Effector CD8-positive, alpha-beta T cell (primary cell): ENCODE results near the gene PGLYRP4.
"Not testable (repeated sequence)": the region's sequence is repeated elsewhere in the genome, so short reads cannot be mapped to it uniquely, and the experiment has no call there.

Source experiments
- DNase-seq: peaks from one replicate; lab custom pipeline; 2025; lab: John Stamatoyannopoulos, UW

Gene PGLYRP4

DNA sequence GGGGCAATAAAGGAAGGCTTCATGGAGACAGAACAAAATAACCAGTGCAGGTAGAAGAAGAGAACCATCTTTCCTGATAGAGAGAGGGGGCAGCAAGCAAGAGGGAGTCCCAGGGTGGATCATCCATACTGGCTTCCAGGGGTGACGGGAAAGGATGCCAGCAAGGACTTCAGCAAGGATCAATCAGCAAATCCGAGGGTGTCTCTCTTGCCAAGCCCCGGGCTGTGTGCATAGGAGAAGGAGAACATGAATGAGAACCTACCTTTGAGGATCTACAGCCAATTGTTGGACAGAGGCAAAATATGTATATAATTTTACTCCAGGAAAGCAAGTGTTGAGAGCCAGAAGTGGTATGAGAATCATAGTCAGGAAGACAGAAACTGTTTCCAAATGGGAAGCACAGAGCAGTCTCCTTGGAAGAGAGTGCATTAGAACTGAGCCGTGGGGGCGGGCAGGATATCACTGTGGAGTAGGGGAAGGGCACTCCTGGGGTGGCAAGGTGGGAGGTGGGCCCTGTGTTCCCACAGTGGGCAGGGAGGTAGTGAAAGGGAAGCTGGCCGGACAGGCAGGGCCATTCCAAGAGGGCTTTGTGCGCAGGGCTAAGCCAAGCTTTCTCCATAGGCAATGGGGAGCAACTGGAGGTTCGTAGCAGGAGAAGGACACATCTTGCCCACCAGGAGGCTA lies 7.9 kb upstream of the PGLYRP4 start:
- DNase-seq, result no peak

DNA sequence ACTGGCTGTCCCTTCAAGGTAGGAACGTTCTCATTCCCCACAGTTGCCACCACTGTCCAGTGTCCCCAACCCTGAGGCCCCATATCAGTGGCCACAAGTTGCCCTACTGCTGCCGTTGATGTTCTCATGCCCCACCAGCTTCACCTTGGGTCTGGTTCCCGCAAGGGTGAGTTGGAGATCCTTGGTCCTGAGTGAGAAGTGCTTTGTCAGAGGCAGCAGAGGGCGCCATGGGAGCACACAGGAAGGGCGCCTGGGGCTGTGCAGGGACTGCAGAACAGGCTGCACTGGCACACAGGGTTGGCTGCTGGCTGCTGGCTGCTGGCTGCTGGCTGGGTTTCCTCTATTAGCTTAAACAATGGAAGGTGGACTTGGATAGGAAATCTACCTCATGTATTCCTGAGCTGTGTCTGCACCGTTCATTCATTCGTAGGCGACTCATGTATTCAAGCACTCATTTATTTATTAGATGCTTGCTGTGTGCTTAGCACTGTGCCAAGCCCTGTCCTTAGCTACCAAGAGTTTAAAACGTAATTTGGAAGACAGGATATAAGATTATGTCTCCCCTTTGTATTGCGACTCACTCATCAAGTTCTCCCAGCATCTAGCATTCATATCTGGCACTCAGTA lies 6.9 kb upstream of the PGLYRP4 start:
- DNase-seq, result no peak

DNA sequence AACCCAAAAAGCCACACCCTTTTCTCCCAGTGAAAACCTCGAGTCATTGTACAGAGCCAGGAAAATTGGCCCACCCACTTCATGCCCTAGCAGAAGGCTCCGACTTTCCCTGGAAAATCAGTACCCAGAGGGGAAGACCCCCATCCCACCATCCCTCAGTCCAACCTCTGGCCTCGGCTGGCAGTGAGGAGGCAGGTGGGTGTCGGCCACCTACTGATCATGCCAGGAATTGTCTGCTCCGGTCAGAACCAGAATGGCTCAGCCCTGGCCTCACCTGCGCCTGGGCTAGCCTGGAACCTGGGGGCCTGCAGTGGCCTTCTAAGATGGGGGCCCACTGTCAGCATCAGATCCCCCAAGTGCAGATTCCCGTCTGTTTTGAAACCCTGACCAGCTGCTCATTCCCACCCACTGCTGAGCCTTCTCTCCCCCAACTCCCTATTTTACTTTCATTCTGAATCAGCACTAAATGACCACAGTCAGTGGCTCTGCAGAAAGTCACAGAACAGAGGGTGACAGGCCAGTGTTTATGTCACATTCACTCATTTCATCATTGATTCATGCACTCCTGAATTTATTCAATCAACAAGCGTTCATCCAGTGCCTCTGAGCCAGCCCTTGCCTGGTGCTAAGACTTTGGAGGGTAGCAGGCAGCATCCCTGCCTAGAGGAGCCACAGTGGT lies 6.0 kb upstream of the PGLYRP4 start:
- DNase-seq, result no peak

DNA sequence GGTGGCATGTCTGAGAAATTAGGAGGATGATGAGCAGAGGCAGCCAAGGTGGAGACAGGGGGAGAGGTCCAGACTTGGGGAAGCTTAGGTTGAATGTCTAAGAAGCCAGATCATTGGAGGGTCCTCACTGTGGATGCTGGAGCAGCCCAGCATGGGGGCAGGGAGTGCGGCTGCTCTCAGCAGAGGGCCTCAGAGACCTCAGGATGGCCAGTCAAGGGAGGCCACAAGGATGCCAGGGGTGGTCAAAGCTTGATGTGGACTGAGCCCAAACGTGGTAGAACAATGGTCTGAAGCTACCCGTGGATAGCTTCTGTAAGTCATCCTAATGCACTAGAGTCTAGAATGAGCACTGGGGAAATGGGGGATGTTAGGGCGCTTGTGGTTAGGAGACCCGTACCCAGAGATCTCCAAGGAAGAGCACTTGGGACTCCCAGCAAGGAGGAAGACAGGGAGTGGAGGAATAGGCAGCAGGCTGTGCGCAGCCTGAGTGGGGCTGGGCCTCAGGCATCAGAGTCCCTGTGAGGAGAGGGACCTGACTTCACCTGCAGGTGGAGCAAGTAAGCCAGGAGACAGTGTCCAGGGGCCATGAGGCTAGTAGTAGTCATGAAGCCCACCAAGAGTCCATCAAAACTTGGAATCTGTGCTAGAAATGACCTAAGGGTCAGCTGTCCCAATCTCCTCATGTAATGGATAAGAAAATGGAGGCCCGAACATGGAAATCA lies 4.7 kb upstream of the PGLYRP4 start:
- DNase-seq, result no peak

DNA sequence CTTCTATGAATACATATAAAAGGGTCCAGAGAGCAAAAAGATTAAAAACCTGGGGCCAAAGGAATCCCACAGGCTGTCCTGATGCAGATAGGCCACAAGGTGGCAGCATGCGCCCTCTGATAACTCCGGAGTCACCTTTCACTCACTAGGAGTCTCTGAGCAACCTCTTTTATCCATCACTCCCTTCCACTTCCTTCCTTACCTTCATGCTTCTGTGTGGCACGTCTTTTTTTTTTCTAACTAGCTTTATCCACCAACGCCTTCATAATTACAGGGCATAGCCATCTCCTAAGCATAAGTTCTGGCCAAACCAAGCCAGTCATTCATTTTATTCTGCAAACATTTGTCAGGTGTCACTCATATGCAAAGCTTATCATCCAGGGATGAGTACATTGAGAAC lies 3.9 kb upstream of the PGLYRP4 start:
- DNase-seq, result peak; percentile 48

DNA sequence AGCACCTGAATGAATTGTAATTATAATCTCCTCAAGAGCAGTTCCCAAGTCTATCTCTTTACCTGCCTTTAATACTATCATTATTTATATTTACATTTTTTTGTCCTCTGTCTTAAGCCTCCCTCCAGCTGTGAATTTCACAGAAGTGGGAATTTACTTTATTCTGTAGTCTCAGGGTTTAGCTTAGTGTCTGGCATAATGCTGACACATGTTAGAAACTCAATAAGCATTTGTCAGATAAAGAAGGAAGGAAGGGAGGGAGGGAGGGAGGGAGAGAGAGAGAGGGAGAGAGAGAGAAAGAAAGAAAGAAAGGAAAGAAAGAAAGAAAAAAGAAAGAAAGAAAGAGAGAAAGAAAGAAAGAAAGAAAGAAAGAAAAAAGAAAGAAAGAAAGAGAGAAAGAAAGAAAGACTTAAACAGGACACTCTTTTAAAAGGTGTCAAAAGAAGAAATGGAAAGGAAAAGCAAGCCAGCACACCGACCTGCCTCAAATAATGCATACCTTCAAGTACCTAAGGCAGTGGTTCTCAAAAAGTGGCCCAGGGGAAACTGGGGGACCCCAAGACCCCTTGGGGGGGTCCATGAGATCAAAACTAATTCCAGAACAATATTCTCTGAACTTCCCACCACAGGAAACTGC lies 1.8 kb upstream of the PGLYRP4 start:
- no peak for DNase-seq

DNA sequence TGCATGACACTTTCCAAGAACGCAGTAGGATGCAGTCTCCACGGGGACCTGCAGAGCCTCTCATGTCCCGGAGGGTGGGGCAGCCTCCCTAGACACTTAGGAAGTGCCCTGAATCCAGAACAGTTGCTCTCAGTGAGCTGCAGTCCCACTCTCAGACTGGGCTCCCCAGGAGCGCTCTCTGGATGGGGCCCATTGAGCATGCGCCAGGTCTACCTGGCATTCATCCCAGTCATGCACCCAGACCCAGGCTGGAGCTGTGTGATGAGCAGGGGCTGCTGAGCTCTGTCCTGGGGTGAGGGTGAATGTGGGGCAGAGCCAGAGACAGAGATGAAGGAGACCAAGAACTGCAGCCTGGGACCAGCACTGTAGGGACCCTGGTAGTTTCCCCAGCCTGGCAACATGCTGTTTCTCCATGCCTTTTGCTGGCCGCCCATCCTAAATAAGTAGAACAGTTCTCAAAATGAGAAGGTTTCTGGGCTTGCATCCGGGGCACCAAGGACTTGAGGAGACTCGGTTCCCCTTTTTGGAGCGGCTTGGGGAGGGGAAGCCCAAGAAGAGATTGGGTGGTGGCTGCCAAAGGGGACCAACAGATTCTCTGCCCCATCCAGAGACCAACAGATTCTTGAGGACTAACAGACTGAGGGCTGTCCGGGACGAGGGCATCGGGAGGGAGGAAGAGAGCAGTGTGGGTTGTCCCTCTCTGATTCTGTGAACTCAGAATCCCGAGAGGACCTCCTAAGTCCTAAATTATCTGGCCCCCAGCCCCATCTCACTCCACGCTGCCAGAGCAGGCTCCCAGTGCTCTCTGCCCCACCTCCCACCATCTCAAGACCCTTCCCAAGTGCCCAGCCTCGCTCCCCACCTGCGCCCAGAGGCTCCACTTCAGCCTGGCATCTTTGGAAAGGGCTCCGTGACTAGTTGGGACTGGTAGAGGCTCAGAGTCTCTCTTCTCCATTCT lies 1.0 kb upstream of the PGLYRP4 start:
- DNase-seq, result no peak

DNA sequence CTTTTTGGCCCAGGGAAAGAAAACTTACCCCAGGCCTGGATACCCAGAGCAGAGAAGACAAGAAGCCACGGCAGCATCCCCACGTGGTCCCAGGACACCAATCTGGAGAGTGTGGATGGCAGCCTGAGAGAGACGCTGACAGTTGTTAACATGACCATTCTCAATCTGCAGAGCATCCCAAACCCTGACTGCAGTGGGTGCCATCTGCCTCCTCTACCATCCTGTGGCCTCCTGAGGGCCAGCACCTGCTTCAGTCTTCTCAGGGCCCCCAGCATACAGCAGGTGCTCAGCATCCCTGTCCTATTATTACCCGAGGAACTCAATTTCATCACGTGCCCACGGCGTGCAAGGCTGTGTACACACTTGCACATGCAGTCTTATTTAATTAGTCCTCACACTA lies 785 bp downstream of the PGLYRP4 start:
- DNase-seq, result no peak

DNA sequence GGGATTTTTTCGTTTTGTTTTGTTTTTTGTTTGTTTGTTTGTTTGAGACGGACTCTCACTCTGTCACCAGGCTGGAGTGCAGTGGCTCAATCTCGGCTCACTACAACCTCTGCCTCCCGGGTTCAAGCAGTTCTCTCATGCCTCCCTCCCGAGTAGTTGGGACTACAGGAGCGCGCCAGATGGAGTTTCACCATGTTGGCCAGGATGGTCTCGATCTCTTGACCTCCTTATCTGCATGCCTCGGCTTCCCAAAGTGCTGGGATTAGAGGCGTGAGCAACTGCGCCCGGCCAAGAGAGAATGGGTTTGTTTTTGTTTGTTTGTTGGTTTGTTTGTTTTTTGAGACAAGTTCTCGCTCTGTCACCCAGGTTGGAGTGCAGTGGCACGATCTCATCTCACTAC lies 1.6 kb downstream of the PGLYRP4 start:
- DNase-seq, result not testable (repeated sequence)

DNA sequence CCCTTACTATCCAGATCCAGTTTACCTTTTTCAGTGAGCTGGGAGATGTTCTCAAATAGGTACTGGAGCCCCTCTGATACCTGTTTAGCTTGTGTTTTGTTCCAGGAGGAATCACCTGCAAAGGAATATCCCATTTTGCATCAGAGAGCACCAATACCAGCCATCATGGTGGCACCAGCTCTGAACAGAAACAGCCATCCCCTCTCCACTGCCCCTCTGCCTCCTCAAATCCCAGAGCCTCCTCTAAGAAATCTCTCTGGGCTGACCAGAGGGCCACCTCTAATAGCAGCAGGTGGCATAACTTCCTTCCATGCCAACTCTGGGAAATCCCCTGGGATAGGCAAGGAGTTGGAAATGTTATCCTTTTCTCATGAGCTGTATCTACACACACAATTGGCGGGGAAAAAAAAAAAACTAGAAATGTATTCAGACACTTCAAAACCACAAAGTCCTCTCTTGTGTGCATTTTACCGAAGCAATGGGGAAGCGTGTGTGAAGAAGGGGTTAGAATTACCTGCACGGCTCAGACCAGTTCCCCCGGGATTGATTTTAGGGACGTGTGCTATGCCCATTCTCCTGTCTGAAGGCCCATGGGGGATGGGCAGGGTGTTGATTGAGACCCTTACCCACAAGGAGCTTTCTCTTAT lies 2.4 kb downstream of the PGLYRP4 start:
- no peak for DNase-seq

DNA sequence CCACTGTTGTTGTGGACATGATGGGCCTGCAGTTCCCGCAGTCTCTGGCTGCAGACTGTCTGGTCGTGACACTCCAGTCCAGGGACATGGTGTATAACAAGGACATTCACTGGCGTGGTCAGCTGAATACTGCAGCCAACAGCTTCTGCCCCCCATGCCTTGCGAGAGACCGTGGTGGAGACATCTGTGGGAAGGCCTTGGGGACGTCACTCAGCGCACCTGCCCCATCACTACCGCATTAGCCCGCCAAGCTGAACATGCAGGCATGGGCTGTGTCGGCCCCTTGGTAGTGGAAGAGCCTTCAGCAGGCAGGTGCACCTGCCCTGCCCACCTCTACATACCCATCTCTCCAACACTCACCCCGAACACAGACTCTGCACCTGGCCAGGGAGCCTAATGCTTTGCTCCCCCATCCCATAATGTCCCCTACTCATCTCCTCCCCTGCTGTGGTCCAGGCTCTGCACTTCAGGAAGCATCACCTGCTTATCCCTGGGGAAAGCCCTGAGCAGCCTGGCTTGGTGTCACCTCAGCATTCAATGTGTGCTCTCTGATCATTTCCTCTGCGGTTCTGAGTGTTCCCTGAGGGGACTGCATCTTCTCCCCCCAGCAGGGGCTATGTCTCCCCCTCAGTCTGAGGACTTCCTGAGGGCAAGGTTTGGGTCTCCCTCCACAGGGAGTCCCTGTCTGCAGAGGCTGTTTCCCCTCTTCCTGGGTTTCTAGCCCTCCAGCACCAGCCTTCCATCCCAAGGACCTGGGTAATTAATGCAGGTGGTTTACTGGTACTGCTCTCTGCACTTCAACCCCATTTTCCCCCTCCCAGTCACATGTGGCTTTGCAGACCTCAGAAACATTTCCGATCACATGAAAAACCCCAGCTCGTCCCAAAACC lies 3.2 kb downstream of the PGLYRP4 start:
- DNase-seq, result no peak

DNA sequence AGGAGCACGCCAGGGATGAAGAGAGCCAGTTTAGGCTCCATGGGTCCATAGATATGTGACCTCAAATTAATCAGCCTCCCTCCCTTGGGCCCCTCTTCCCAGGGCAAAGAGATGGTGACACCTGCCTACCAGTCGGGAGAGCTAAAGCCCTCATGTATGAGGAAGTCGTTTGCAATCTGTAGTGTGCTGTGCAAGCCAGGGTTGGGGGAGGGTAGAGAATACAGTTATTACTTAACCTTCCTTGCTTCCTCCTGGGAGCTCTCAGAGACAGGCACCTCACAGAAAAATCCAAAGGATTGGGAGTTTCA lies 4.0 kb downstream of the PGLYRP4 start:
- no peak for DNase-seq

DNA sequence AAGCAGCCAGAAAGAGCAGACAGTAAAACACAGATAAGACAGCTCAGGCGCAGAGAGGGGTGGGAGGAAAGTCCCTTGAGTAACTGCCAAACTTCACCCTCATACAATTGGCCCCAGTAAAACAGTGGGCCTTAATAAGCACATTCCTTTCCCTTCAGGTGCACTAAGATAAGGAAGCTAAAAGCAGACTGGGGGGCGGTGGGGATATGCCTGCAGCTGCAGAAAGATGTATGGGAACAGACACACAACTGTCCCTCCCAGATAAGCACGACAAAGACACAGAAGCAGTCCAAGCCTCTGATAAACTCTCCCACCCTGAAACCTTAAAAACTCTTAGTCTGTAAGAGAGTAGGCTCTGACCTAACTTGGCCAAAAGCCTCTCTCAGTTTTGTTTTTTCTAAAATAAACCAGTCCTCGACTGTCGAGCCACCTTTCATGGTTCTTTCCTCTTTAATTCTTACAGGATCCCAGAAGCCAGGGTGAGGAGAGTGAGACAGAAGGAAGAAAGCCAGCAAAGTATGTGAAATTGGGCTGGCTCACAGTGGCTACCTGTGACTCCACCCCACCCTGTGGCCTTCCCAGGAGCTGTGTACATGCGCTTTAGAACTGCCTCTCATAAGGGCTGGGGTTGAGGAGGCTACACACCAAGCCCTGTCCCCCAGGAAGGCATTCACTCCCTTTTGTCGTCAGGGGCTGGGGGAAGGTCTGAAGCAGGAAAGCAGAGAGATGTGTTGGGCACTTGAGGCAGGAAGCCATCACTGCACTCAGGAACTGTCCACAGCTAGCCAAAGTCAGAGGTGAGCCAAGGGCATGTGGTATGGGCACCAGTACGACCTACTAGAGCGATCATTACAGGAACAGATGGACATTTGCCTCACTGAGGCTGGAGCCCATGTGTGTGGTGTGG lies 4.6 kb downstream of the PGLYRP4 start:
- DNase-seq, result no peak

DNA sequence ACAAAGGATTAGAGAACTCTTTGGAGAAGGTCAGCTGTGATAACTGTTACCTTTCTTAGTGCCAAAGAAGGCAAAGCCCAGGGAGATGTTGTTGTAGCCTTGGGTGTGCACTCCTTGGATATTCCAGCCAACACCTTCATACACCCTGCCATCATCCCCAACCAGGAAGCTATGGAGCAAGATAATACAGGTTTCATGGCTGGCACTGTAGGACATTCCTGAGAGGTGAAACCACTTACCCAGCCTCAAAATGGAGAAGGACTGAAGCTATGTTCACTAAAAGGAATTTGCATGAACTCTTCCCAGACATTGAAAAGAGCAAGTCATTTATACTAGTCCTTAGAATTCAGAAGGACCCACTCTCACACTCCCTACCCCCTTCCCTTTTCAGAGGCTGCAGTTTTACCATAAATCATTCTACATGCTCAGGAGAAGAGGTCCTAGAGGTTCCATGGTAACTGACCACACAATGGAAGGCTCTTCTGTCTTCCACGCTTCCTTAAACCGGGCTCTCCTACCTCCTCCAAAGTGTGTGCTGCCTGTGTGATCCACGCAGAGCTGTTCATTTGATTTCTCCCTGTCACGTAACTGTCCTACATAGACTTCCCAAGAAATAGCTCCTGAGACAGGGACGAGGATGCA lies 5.5 kb downstream of the PGLYRP4 start:
- DNase-seq, result no peak

DNA sequence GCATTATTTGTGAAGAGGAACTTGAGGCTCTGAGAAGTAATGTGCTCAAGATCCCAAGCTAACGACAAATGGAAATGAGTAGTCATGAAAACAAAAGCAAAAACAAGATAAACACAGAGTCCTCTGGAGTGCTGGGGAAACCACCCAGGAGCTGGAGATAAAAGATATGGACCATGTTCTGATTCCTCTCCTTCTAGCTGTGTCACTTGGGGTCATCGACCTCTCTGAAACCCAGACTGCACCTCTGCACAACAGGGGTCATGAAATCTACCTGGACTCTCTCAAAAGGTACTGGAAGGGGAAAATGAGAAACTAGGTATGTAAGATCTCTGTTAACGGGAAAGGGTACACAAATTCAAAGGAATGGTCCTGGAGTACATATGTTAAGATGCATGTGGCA lies 6.5 kb downstream of the PGLYRP4 start:
- DNase-seq, result no peak

DNA sequence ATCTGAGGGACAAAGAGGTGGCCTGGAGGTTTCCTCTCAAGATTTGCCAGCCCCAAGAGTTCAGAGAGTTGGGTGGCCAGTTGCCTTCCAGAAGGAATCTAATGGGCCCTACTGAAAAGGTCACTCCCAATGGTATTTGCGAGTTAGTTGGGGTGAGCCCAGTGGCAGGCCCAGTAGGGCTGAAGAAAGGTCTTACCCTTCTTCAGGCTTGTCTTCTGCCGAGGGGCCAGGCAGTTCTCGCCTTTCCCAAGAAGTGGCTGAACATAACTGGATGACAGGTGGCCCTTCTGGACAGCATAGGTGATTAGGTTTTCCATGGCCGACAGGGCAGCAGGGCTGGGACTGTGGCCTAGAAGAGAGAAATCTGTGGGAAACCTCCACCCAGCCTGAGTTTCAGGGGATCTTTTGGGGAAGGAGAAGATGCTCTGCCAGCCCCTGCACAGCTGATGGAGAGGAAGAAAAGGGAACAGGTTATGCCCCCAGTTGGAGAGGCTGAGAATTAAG lies 7.2 kb downstream of the PGLYRP4 start:
- DNase-seq, result no peak

DNA sequence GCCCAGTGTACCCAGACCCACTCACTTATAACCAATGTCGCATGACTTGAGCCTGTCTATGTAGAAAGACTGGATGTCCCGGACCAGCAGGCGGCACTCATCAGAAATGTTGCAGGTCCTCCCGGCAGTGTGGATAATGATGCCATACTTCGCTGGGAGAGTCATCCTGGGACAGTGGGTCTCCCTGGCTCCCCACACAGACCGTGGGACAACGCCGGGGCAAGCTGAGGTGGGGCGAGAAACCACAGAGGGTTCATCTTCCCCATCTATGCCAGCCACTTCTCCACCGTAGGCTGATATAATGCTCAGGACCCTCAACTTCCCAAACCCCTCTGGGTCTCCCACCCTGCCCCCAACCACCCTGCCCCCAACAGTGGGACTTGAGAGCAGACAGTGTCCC lies 8.3 kb downstream of the PGLYRP4 start:
- no peak for DNase-seq

DNA sequence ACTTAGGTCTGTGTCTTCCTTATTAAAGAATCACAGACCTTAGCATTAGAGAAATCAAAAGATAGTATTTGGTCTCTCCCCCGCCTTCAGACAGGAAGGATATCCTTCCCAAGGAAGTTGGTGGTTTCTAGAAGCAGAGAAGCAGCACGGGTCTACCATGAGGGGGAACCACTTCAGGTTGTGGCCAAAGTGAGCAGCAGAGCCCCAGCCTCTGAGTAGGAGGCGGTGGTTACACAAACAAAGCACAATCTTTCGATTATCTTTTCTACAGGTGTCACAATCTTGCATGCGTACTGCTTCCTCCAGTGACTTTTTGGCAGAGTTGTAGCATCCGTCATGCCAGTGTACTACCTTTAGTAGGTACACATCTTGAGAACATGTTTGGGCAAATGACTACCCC lies 8.8 kb downstream of the PGLYRP4 start:
- DNase-seq, result no peak
